H9 (cell line): ENCODE results near the gene ZNF221. TPM values are rescaled to one million over a fixed set of nuclear protein-coding genes. Genes with fewer than 3 reads are reported as not detected.
A peak's percentile ranks its signal among the peaks of the same experiment; 100 is the strongest.

Source experiments
- DNase-seq: peaks from one replicate; pipeline ENCODE4 v3.0.0-alpha.2; 2017
- H2AFZ ChIP-seq: one replicate; pipeline ENCODE4 v1.6.1; 2013; ENCODE audit warnings: mild to moderate bottlenecking, low read length, control low read depth, moderate library complexity
- H2AK5ac ChIP-seq: 2 replicates; pipeline ENCODE4 v1.6.1; 2013; ENCODE audit warnings: low read length, control low read depth, mixed read lengths; ENCODE audit not compliant: insufficient read length
- H2BK120ac ChIP-seq: one replicate; pipeline ENCODE4 v1.6.1; 2013; ENCODE audit warnings: low read depth, mild to moderate bottlenecking, low read length, control low read depth, inconsistent platforms; ENCODE audit not compliant: poor library complexity, severe bottlenecking
- H2BK12ac ChIP-seq: 2 replicates; pipeline ENCODE4 v1.6.1; 2013; ENCODE audit warnings: low read length, control low read depth, mixed read lengths, low read depth; ENCODE audit not compliant: insufficient read length
- H2BK15ac ChIP-seq: 2 replicates; pipeline ENCODE4 v1.6.1; 2013; ENCODE audit warnings: low read depth, low read length, control low read depth
- H2BK20ac ChIP-seq: one replicate; pipeline ENCODE4 v1.6.1; 2013; ENCODE audit warnings: low read depth, mild to moderate bottlenecking, low read length, control low read depth, inconsistent platforms; ENCODE audit not compliant: poor library complexity, severe bottlenecking
- H2BK5ac ChIP-seq: 2 replicates; pipeline ENCODE4 v1.6.1; 2013; ENCODE audit warnings: low read length, control low read depth, mixed read lengths; ENCODE audit not compliant: insufficient read length
- H3K14ac ChIP-seq: 2 replicates; pipeline ENCODE4 v1.6.1; 2013; ENCODE audit warnings: low read length, control low read depth; ENCODE audit not compliant: insufficient read depth
- H3K18ac ChIP-seq: 2 replicates; pipeline ENCODE4 v1.6.1; 2013; ENCODE audit warnings: low read depth, mild to moderate bottlenecking, mixed read lengths, low read length, control low read depth; ENCODE audit not compliant: insufficient read length
- H3K23ac ChIP-seq: 2 replicates; pipeline ENCODE4 v1.6.1; 2013; ENCODE audit warnings: low read length, control low read depth, mixed read lengths, low read depth; ENCODE audit not compliant: insufficient read length
- H3K23me2 ChIP-seq: 2 replicates; pipeline ENCODE4 v1.6.1; 2013; ENCODE audit warnings: low read depth, mild to moderate bottlenecking, mixed read lengths, low read length, control low read depth; ENCODE audit not compliant: insufficient read length, poor library complexity, severe bottlenecking
- H3K27ac ChIP-seq: 2 replicates; pipeline ENCODE4 v1.5.1; 2013; ENCODE audit warnings: low read length, control low read depth, mixed read lengths, low read depth; ENCODE audit not compliant: insufficient read length
- H3K27me3 ChIP-seq: 2 replicates; pipeline ENCODE4 v1.6.1; 2013; ENCODE audit warnings: low read length, control low read depth, inconsistent platforms; ENCODE audit not compliant: insufficient read depth
- H3K4ac ChIP-seq: 2 replicates; pipeline ENCODE4 v1.6.1; 2013; ENCODE audit warnings: low read depth, mild to moderate bottlenecking, control low read depth, inconsistent platforms, low read length, moderate library complexity
- H3K4me1 ChIP-seq: 2 replicates; pipeline ENCODE4 v1.6.1; 2013; ENCODE audit warnings: low read length, control low read depth, inconsistent platforms; ENCODE audit not compliant: insufficient read depth
- H3K4me2 ChIP-seq: 2 replicates; pipeline ENCODE4 v1.6.1; 2013; ENCODE audit warnings: low read length, control low read depth, mixed read lengths; ENCODE audit not compliant: insufficient read length, insufficient read depth
- H3K56ac ChIP-seq: 2 replicates; pipeline ENCODE4 v1.6.1; 2013; ENCODE audit warnings: low read depth, mild to moderate bottlenecking, mixed read lengths, low read length, control low read depth; ENCODE audit not compliant: insufficient read length
- H3K79me1 ChIP-seq: 2 replicates; pipeline ENCODE4 v1.6.1; 2013; ENCODE audit warnings: low read depth, mild to moderate bottlenecking, moderate library complexity, low read length, control low read depth, inconsistent platforms; ENCODE audit not compliant: insufficient read depth, poor library complexity, severe bottlenecking
- H3K79me2 ChIP-seq: 2 replicates; pipeline ENCODE4 v1.6.1; 2013; ENCODE audit warnings: low read length, control low read depth, inconsistent platforms; ENCODE audit not compliant: insufficient read depth
- H3K9ac ChIP-seq: 2 replicates; pipeline ENCODE4 v1.6.1; 2013; ENCODE audit warnings: low read length, control low read depth, mixed read lengths; ENCODE audit not compliant: insufficient read length; ENCODE audit errors: extremely low read depth
- H3K9me3 ChIP-seq: one replicate; pipeline ENCODE4 v1.6.1; 2013; ENCODE audit warnings: low read depth, low read length, inconsistent platforms; ENCODE audit not compliant: control insufficient read depth
- H3T11ph ChIP-seq: one replicate; pipeline ENCODE4 v1.6.1; 2013; ENCODE audit warnings: mild to moderate bottlenecking, low read length, control low read depth, inconsistent platforms
- H4K20me1 ChIP-seq: one replicate; pipeline ENCODE4 v1.6.1; 2013; ENCODE audit not compliant: control insufficient read depth, insufficient read length, insufficient read depth
- H4K5ac ChIP-seq: 2 replicates; pipeline ENCODE4 v1.6.1; 2013; ENCODE audit warnings: low read depth, mild to moderate bottlenecking, mixed read lengths, low read length, control low read depth; ENCODE audit not compliant: insufficient read length
- H4K8ac ChIP-seq: replicated peaks from 2 replicates; pipeline ENCODE4 v1.6.1; 2013; ENCODE audit warnings: low read length, control low read depth, mixed read lengths, low read depth; ENCODE audit not compliant: insufficient read length
- H4K91ac ChIP-seq: 2 replicates; pipeline ENCODE4 v1.6.1; 2013; ENCODE audit warnings: low read depth, mild to moderate bottlenecking, moderate library complexity, mixed read lengths, low read length, control low read depth; ENCODE audit not compliant: insufficient read length
- H3K27ac Mint-ChIP-seq, 3 experiments: 2 replicates in 2 of 3; 3 replicates in 1 of 3; pipeline ENCODE4 v1.8.0; 2020 to 2021; ENCODE audit warnings: mixed read lengths in 3 of 3, mild to moderate bottlenecking in 1 of 3, moderate library complexity in 1 of 3
- H3K27me3 Mint-ChIP-seq: 2 replicates; pipeline ENCODE4 v1.8.0; 2021; ENCODE audit warnings: low read depth, mild to moderate bottlenecking, moderate library complexity, mixed read lengths
- H3K36me3 Mint-ChIP-seq, 3 experiments: 2 replicates in 2 of 3; 3 replicates in 1 of 3; pipeline ENCODE4 v1.8.0; 2020 to 2021; ENCODE audit warnings: low read depth in 3 of 3, mixed read lengths in 3 of 3; ENCODE audit not compliant: insufficient read depth in 1 of 3
- H3K4me1 Mint-ChIP-seq, 2 experiments: 2 replicates each; pipeline ENCODE4 v1.8.0; 2020; ENCODE audit warnings: mixed read lengths in 2 of 2
- H3K4me3 Mint-ChIP-seq, 2 experiments: 2 replicates in 1 of 2; 3 replicates in 1 of 2; pipeline ENCODE4 v1.8.0; 2020 to 2021; ENCODE audit warnings: mild to moderate bottlenecking in 2 of 2, mixed read lengths in 2 of 2, moderate library complexity in 1 of 2
- H3K9me3 Mint-ChIP-seq, 2 experiments: 2 replicates in 1 of 2; 3 replicates in 1 of 2; pipeline ENCODE4 v1.8.0; 2020; ENCODE audit warnings: mild to moderate bottlenecking in 2 of 2, mixed read lengths in 2 of 2, moderate library complexity in 1 of 2
- WGBS: extraction: QIAGEN DNeasy Blood & Tissue Kit; methylation state at CpG from one replicate; pipeline ENCODE4 v1.1.7; 2013; ENCODE audit warnings: missing lambda C conversion rate, low lambda C conversion rate, mixed read lengths; ENCODE audit not compliant: insufficient read length; ENCODE audit errors: extremely low coverage; 5-methylcytosine and 5-hydroxymethylcytosine counted together
- total RNA-seq: library from RNA; stranded (reverse); gene quantifications from 2 replicates; pipeline ENCODE4 v1.2.1, GENCODE V29; 2021
- TF ChIP-seq, protein P1 (sequence below): fragments of 200-600 bp; sonication (generic); conservative IDR thresholded peaks from 3 replicates; pipeline ENCODE4 v1.8.0; 2021; ENCODE audit warnings: antibody characterized with exemption, mild to moderate bottlenecking

The ZNF221 gene
- total RNA-seq, 1 experiment from 2014 or later, result 8.0 TPM

DNA sequence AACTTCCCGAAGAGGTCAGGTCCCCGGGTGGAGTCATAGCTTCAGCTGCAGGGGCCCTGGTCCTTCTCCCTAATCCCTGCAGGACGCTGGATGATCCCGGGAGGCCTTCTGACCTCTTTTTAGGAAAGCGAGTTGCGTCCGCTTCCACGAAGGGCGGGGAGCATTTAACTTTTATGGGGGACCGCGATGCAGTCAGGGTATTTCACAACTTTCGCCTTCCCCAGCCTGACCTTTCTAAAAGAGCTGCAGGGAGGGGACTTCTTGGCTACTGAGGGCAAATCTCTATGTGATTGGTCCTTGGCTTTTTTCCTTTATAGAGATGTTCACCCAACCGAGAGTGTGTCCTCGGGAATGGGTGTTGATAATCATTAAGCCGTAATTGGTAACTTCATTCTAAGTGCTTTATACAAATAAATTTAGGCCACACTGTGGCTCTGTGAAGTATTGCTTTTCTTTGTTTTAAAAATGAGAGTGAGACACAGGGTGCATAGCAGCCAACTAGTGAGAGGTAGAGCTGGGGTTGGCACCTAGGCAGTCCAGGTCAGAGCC is 52.5 kb downstream of the ZNF221 start:
- peaks cover 3% of the 10 kb centered on the region; the same call in 1 of the 2 replicates for H3K27me3 Mint-ChIP-seq
- Histone ChIP-seq H3T11ph (no peak overlapping the region), H3K18ac (no peak overlapping the region), H2AK5ac (no peak overlapping the region), H4K20me1 (no peaks in the 10 kb centered on the region), H4K8ac (no peak overlapping the region), H3K14ac (no peak overlapping the region), H4K5ac (no peak overlapping the region), H3K23ac (no peak overlapping the region), H3K56ac (no peak overlapping the region), H4K91ac (no peak overlapping the region), H3K4ac (no peak overlapping the region), H2BK20ac (no peak overlapping the region), H2AFZ (no peak overlapping the region), H2BK15ac (no peak overlapping the region), H3K79me1 (no peaks in the 10 kb centered on the region), H2BK12ac (no peak overlapping the region), H3K4me2 (peak overlapping the region; percentile 81), H3K9me3 (peaks cover 1% of the 10 kb centered on the region), H2BK120ac (no peak overlapping the region), H3K9ac (peak overlapping the region; percentile 59), H2BK5ac (no peak overlapping the region), H3K23me2 (peaks cover 4% of the 10 kb centered on the region), H3K27ac (no peak overlapping the region), H3K4me1 (no peaks in the 10 kb centered on the region; the same call in 1 of the 2 replicates), H3K79me2 (no peaks in the 10 kb centered on the region; the same call in 1 of the 2 replicates), H3K27me3 (no peaks in the 10 kb centered on the region)
- H3K9me3 Mint-ChIP-seq, result peaks cover 6 to 33% of the 10 kb centered on the region in 2 experiments; a peak in 4 of 5 replicates
- no peak for DNase-seq
- H3K4me1 Mint-ChIP-seq, result peaks cover 10 to 14% of the 10 kb centered on the region in 2 experiments
- WGBS, result no CpG with 5 or more reads among the region's 15 CpGs
- TF ChIP-seq, protein P1, sequence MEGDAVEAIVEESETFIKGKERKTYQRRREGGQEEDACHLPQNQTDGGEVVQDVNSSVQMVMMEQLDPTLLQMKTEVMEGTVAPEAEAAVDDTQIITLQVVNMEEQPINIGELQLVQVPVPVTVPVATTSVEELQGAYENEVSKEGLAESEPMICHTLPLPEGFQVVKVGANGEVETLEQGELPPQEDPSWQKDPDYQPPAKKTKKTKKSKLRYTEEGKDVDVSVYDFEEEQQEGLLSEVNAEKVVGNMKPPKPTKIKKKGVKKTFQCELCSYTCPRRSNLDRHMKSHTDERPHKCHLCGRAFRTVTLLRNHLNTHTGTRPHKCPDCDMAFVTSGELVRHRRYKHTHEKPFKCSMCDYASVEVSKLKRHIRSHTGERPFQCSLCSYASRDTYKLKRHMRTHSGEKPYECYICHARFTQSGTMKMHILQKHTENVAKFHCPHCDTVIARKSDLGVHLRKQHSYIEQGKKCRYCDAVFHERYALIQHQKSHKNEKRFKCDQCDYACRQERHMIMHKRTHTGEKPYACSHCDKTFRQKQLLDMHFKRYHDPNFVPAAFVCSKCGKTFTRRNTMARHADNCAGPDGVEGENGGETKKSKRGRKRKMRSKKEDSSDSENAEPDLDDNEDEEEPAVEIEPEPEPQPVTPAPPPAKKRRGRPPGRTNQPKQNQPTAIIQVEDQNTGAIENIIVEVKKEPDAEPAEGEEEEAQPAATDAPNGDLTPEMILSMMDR, result no peak
- no peak overlapping the region for H3K27ac Mint-ChIP-seq
- peak overlapping the region; percentile 92 to 99 for H3K4me3 Mint-ChIP-seq
- peaks cover 17 to 25% (median 21%) of the 10 kb centered on the region in 3 experiments for H3K36me3 Mint-ChIP-seq
